Measurements from ENCODE around the gene PTBP1. TPM values are rescaled to one million over a fixed set of nuclear protein-coding genes. Genes with fewer than 3 reads are reported as not detected.

PTBP1 gene
- total RNA-seq, 1 donor from 2014 or later = 386 TPM

- Mint-ChIP-seq H3K4me3 (ENCODE audit: unreplicated experiment) (no peak overlapping the region), H3K36me3 (ENCODE audit: low read depth, unreplicated experiment) (no peaks in the 10 kb centered on the region), H3K27ac (ENCODE audit: unreplicated experiment) (no peak overlapping the region), H3K9me3 (ENCODE audit: unreplicated experiment) (no peaks in the 10 kb centered on the region), H3K27me3 (ENCODE audit: low read depth, unreplicated experiment) (no peaks in the 10 kb centered on the region), H3K4me1 (ENCODE audit: low read depth, unreplicated experiment) (peaks cover 11% of the 10 kb centered on the region)
- Histone ChIP-seq H2AFZ (ENCODE audit: low read depth, low read length) (no peak overlapping the region), H3K4me2 (ENCODE audit: low read length) (no peak overlapping the region), H3K27ac (ENCODE audit: low read depth, low read length) (no peak overlapping the region), H3K79me2 (ENCODE audit: insufficient read depth, low read length) (no peaks in the 10 kb centered on the region), H3K27me3 (ENCODE audit: insufficient read depth, low read length) (no peaks in the 10 kb centered on the region), H3K4me3 (ENCODE audit: insufficient read depth, low read depth, low read length) (no peak overlapping the region), H3K4me1 (ENCODE audit: insufficient read depth, low read length) (no peaks in the 10 kb centered on the region), H3K9ac (ENCODE audit: low read length) (no peak overlapping the region), H3K9me3 (ENCODE audit: insufficient read depth, low read depth, low read length) (no peaks in the 10 kb centered on the region), H3K36me3 (ENCODE audit: insufficient read depth, low read length) (no peaks in the 10 kb centered on the region), H4K20me1 (ENCODE audit: insufficient read depth, low read length) (no peaks in the 10 kb centered on the region)
- FAIRE-seq = no peak
- no peak for DNase-seq (ENCODE audit: low read depth)
- TF ChIP-seq EZH2 (IDR thresholded peaks at IDR 0.05; ENCODE audit: insufficient read depth, low read length) = no peak
- TF ChIP-seq CTCF (IDR thresholded peaks at IDR 0.05; ENCODE audit: insufficient read depth, low read depth, low read length) = no peak
Measured at GRCh38 chr19:791567-792305, 5.5 kb upstream of the PTBP1 start.

GRCh38 chr19:792306-792885 lies 4.9 kb upstream of the PTBP1 start:
- DNase-seq (ENCODE audit: low read depth) (no peak), FAIRE-seq (no peak)
- Histone ChIP-seq H3K27ac (ENCODE audit: low read depth, low read length) (no peak overlapping the region), H3K79me2 (ENCODE audit: insufficient read depth, low read length) (no peaks in the 10 kb centered on the region), H3K9ac (ENCODE audit: low read length) (no peak overlapping the region), H3K27me3 (ENCODE audit: insufficient read depth, low read length) (no peaks in the 10 kb centered on the region), H3K4me3 (ENCODE audit: insufficient read depth, low read depth, low read length) (no peak overlapping the region), H3K4me2 (ENCODE audit: low read length) (no peak overlapping the region), H4K20me1 (ENCODE audit: insufficient read depth, low read length) (no peaks in the 10 kb centered on the region), H2AFZ (ENCODE audit: low read depth, low read length) (no peak overlapping the region), H3K36me3 (ENCODE audit: insufficient read depth, low read length) (no peaks in the 10 kb centered on the region), H3K4me1 (ENCODE audit: insufficient read depth, low read length) (no peaks in the 10 kb centered on the region), H3K9me3 (ENCODE audit: insufficient read depth, low read depth, low read length) (no peaks in the 10 kb centered on the region)
- peaks cover 13% of the 10 kb centered on the region for H3K4me1 Mint-ChIP-seq (ENCODE audit: low read depth, unreplicated experiment)
- TF ChIP-seq EZH2 (IDR thresholded peaks at IDR 0.05; ENCODE audit: insufficient read depth, low read length) (no peak), CTCF (IDR thresholded peaks at IDR 0.05; ENCODE audit: insufficient read depth, low read depth, low read length) (no peak)
- H3K4me3 Mint-ChIP-seq (ENCODE audit: unreplicated experiment) = peak overlapping the region; percentile 27
- H3K27ac Mint-ChIP-seq (ENCODE audit: unreplicated experiment) = no peak overlapping the region
- H3K9me3 Mint-ChIP-seq (ENCODE audit: unreplicated experiment) = no peaks in the 10 kb centered on the region
- no peaks in the 10 kb centered on the region for H3K36me3 Mint-ChIP-seq (ENCODE audit: low read depth, unreplicated experiment)
- H3K27me3 Mint-ChIP-seq (ENCODE audit: low read depth, unreplicated experiment) = no peaks in the 10 kb centered on the region

- no peaks in the 10 kb centered on the region for H3K27me3 ChIP-seq (ENCODE audit: insufficient read depth, low read length)
- Mint-ChIP-seq H3K36me3 (ENCODE audit: low read depth, unreplicated experiment) (no peaks in the 10 kb centered on the region), H3K27me3 (ENCODE audit: low read depth, unreplicated experiment) (no peaks in the 10 kb centered on the region), H3K27ac (ENCODE audit: unreplicated experiment) (no peak overlapping the region), H3K4me3 (ENCODE audit: unreplicated experiment) (no peak overlapping the region), H3K4me1 (ENCODE audit: low read depth, unreplicated experiment) (peaks cover 13% of the 10 kb centered on the region), H3K9me3 (ENCODE audit: unreplicated experiment) (no peaks in the 10 kb centered on the region)
- FAIRE-seq (no peak), DNase-seq (ENCODE audit: low read depth) (no peak)
- H3K9me3 ChIP-seq (ENCODE audit: insufficient read depth, low read depth, low read length) = no peaks in the 10 kb centered on the region
- peaks cover 10% of the 10 kb centered on the region for H4K20me1 ChIP-seq (ENCODE audit: insufficient read depth, low read length)
- TF ChIP-seq EZH2 (IDR thresholded peaks at IDR 0.05; ENCODE audit: insufficient read depth, low read length) = no peak
- no peak for TF ChIP-seq CTCF (IDR thresholded peaks at IDR 0.05; ENCODE audit: insufficient read depth, low read depth, low read length)
- no peaks in the 10 kb centered on the region for H3K36me3 ChIP-seq (ENCODE audit: insufficient read depth, low read length)
- no peak overlapping the region for H2AFZ ChIP-seq (ENCODE audit: low read depth, low read length)
- no peak overlapping the region for H3K9ac ChIP-seq (ENCODE audit: low read length)
- H3K79me2 ChIP-seq (ENCODE audit: insufficient read depth, low read length) = peaks cover 10% of the 10 kb centered on the region
- H3K27ac ChIP-seq (ENCODE audit: low read depth, low read length) = no peak overlapping the region
- no peaks in the 10 kb centered on the region for H3K4me1 ChIP-seq (ENCODE audit: insufficient read depth, low read length)
- no peak overlapping the region for H3K4me3 ChIP-seq (ENCODE audit: insufficient read depth, low read depth, low read length)
- H3K4me2 ChIP-seq (ENCODE audit: low read length) = no peak overlapping the region
Measured at GRCh38 chr19:793806-794205, 3.4 kb upstream of the PTBP1 start.

Measured in astrocyte (in vitro differentiated cells and primary cell).